OCI-LY3 (cell line): ENCODE data around the gene MTHFR.
"Not testable (repeated sequence)": the region's sequence is repeated elsewhere in the genome, so short reads cannot be mapped to it uniquely, and the experiment has no call there.

Experiments used
- H2AFZ ChIP-seq: fragments of 200-600, 300-600 bp; shearing (Covaris generic); 2 replicates; pipeline ENCODE4 v1.6.0; 2014; ENCODE audit warnings: antibody characterized with exemption, low read depth, low read length
- H3K27ac ChIP-seq: fragments of 200-600, 300-600 bp; sonication (generic); 2 replicates; pipeline ENCODE4 v1.5.1; 2014; ENCODE audit warnings: mild to moderate bottlenecking, low read length, moderate library complexity, mixed read lengths
- H3K27me3 ChIP-seq: fragments of 200-600, 300-600 bp; sonication (generic); 2 replicates; pipeline ENCODE4 v1.6.1; 2014; ENCODE audit warnings: low read depth, low read length, mixed read lengths
- H3K36me3 ChIP-seq: fragments of 200-600, 300-600 bp; sonication (generic); replicated peaks from 2 replicates; pipeline ENCODE3; 2014; ENCODE audit warnings: low read depth, low read length, mixed read lengths
- H3K4me1 ChIP-seq: fragments of 300-600, 200-600 bp; sonication (generic); 2 replicates; pipeline ENCODE4 v1.6.1; 2014; ENCODE audit warnings: low read length, mixed read lengths
- H3K4me2 ChIP-seq: fragments of 200-600, 300-600 bp; sonication (generic); 2 replicates; pipeline ENCODE4 v1.6.1; 2014; ENCODE audit warnings: low read length, mixed read lengths
- H3K4me3 ChIP-seq: fragments of 300-600, 200-600 bp; sonication (generic); 2 replicates; pipeline ENCODE4 v1.5.1; 2014; ENCODE audit warnings: antibody characterized with exemption, mild to moderate bottlenecking, low read length, moderate library complexity
- H3K79me2 ChIP-seq: fragments of 300-600, 200-600 bp; shearing (Covaris generic); 2 replicates; pipeline ENCODE4 v1.6.1; 2014; ENCODE audit warnings: mild to moderate bottlenecking, low read length, mixed read lengths
- H3K9ac ChIP-seq: fragments of 300-600, 200-600 bp; shearing (Covaris generic); 2 replicates; pipeline ENCODE4 v1.6.0; 2014; ENCODE audit warnings: mild to moderate bottlenecking, low read length, moderate library complexity
- H3K9me3 ChIP-seq: fragments of 200-600, 300-600 bp; shearing (Covaris generic); 2 replicates; pipeline ENCODE4 v1.6.1; 2014; ENCODE audit warnings: low read length, mixed read lengths; ENCODE audit not compliant: insufficient read depth
- H4K20me1 ChIP-seq: fragments of 200-600, 300-600 bp; sonication (generic); 2 replicates; pipeline ENCODE4 v1.6.1; 2016; ENCODE audit warnings: low read length, mixed read lengths; ENCODE audit not compliant: insufficient read depth
- EZH2phosphoT487 ChIP-seq: fragments of 200-600 bp; shearing (Covaris generic); IDR thresholded peaks from 2 replicates; pipeline ENCODE4 v1.6.1; 2018; ENCODE audit warnings: antibody characterized with exemption, mixed run types, low read depth
- TF ChIP-seq, protein P1 (sequence below): fragments of 200-600, 300-600 bp; sonication (generic); IDR thresholded peaks from 2 replicates; pipeline ENCODE4 v1.5.1; 2014; ENCODE audit warnings: antibody characterized with exemption, low read length, low read depth

The MTHFR gene

DNA sequence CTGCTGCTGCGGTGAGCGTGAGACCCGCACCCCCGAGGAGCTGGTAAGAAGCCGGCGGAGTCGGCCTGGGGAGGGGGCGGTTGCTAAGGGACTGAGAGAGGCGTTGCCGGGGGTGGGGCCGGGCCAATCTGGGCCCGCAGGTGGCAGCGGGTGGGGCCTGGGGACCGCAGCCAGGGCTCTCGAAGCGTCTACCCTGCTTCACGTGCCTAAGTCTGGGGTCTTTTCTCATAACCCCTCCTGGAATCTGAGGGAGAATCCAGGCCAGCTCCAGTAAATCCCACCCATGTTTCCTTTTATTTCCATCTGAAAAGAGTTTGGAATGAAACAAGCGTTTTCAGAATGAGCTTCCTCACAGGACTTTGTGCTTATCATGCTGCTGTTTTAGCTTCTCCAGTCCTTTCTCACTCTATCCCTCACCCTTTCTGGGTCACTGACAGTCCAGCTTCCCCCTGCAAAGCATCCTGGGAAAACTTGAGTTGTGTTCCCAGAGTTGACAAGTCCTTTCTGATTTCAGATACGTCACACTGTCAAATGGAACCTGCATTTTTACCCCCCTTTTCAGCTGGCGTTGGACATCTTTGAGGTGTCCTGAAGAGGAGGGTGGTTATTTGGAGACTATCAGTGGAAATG, 658 bp upstream of the MTHFR start:
- Histone ChIP-seq H3K27me3 (no peaks in the 10 kb centered on the region), H3K9ac (peak overlapping the region; percentile 87), H3K79me2 (peaks cover 21% of the 10 kb centered on the region), H3K9me3 (no peaks in the 10 kb centered on the region), H3K4me3 (peak overlapping the region; percentile 98), H2AFZ (0 out of 2 replicates have a peak overlapping the region, but pooled peaks have one; percentile 62), H3K4me1 (peaks cover 21% of the 10 kb centered on the region), H3K36me3 (peaks cover 14% of the 10 kb centered on the region), H3K27ac (peak overlapping the region; percentile 61), H4K20me1 (no peaks in the 10 kb centered on the region), H3K4me2 (peak overlapping the region; percentile 91)
- TF ChIP-seq, protein P1, sequence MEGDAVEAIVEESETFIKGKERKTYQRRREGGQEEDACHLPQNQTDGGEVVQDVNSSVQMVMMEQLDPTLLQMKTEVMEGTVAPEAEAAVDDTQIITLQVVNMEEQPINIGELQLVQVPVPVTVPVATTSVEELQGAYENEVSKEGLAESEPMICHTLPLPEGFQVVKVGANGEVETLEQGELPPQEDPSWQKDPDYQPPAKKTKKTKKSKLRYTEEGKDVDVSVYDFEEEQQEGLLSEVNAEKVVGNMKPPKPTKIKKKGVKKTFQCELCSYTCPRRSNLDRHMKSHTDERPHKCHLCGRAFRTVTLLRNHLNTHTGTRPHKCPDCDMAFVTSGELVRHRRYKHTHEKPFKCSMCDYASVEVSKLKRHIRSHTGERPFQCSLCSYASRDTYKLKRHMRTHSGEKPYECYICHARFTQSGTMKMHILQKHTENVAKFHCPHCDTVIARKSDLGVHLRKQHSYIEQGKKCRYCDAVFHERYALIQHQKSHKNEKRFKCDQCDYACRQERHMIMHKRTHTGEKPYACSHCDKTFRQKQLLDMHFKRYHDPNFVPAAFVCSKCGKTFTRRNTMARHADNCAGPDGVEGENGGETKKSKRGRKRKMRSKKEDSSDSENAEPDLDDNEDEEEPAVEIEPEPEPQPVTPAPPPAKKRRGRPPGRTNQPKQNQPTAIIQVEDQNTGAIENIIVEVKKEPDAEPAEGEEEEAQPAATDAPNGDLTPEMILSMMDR, result no peak
- no peak for TF ChIP-seq EZH2phosphoT487

DNA sequence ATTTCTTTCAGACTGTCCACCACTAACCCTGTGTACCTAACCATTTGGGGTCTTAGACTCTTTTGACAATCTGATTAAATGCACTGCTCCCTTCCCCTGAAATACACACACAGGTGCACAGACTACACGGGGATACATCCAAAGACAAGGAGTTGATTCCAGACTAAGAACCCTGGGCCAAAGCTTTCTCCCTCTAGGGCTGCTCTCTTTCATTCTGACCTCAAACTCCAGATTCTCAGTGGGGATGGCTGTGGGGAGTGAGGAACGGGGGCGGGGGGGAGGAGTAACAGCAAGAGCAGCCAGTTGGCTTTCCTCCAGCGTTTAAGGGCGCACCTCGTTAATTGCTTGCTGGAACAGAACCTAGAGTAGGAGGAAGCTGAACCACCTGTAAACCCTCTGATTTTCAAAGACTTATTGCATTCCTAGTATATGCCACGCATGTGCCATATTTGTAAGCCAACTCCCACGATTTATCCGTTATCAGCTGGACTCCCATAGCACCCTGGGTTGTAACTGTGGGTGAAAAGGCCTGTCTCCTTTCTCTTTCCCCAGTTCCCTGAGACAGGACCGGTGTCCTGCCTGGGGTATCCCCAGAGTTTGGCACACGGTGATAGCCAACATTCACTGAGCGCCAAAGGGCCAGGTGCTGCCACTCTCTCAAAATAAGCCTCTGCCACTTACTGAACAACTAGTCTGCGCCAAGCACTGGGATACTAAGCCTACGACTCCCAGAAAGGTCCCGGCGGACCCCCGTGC, 920 bp downstream of the MTHFR start:
- no peak overlapping the region; the same call in 1 of the 2 replicates for H2AFZ ChIP-seq
- H3K36me3 ChIP-seq, result peaks cover 10% of the 10 kb centered on the region

DNA sequence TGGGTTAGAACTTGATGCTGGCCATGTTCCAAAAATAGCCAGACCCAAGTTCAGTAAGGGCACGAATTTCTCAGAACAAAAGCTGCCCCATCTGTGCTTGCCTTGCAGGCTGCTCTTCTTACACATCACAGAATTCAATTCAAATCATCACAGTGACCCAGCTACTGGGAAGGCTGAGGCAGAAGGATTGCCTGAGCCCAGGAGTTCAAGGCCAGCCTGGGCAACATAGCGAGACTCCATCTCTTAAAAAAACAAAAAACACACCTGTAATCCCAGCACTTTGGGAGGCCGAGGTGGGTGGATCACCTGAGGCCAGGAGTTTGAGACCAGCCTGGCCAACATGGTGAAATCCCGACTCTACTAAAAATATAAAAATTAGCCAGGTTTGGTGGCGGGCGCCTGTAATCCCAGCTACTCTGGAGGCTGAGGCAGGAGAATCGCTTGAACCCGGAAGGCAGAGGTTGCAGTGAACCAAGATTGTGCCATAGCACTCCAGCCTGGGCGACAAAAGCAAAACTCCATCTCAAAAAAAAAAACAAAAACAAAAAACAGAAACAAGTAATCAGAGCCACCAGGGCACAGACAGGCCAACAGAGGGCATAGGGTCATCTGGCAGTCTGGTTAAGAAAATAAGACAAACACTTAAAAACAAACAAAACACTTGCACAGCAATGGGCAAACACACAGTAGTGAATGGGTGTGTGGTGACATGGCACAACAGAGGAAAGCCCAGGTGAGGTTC, 1.7 kb downstream of the MTHFR start:
- Histone ChIP-seq H3K79me2 (peaks cover 21% of the 10 kb centered on the region), H3K4me1 (peaks cover 21% of the 10 kb centered on the region), H3K4me2 (peak overlapping the region; percentile 99), H3K9ac (peak overlapping the region; percentile 90; the same call in 1 of the 2 replicates), H3K4me3 (peak overlapping the region; percentile 98)
- not testable (repeated sequence) for H3K27ac ChIP-seq, H3K9me3 ChIP-seq, H3K36me3 ChIP-seq, H2AFZ ChIP-seq, H4K20me1 ChIP-seq, H3K27me3 ChIP-seq

More for the DNA sequence above, 920 bp downstream of the MTHFR start:
- Histone ChIP-seq H3K4me2 (peak overlapping the region; percentile 99), H3K9me3 (no peaks in the 10 kb centered on the region), H4K20me1 (no peaks in the 10 kb centered on the region), H3K27me3 (no peaks in the 10 kb centered on the region), H3K79me2 (peaks cover 21% of the 10 kb centered on the region), H3K4me1 (peaks cover 21% of the 10 kb centered on the region), H3K4me3 (peak overlapping the region; percentile 98), H3K9ac (peak overlapping the region; percentile 90), H3K27ac (peak overlapping the region; percentile 49; the same call in 1 of the 2 replicates)
- TF ChIP-seq, protein P1, result no peak
- no peak for TF ChIP-seq EZH2phosphoT487

DNA sequence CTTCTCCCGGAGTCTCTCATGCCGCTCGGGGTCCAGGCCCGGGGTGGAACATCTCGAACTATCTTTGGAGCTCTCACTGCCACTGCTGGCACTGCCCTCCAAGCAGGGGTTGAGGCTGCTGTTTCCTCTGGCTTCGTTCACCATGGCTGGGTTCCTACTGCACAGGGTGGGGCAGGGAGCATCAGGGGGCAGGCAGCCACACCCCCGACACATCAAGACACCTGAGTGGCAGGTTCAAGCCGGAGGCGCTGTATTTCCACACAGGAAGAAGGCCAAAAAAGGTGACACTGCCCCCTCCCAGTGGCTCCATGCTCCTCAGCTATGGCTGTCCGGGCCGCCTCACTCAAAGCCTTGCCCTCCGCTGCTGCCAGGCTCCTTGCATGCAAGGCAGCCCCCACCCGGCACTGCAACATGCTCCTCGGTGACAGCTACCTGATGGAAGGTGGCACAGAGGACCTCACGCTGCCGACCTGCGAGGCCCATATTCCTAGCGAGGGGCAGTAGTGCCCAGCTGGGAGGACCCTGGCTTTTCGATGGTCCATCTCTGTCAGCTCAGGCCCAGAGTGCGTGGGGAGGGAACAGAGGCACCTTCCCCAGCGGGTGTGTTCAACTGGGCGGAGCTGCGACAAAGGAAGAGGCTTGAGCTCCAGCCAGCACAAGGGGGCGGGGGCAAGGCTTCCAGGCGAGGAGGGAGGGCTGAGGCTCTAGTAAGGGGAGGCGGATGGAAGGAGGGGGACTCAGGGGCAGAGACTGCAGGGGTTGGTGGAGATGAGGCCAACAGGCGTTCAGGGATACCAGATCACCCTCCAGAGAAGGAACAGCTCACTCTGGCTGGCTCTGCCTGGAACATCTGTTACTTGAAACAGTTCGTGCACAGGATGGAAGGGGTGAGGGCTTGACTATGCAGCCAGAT, 2.5 kb downstream of the MTHFR start:
- no peak overlapping the region for H3K9ac ChIP-seq

More for the DNA sequence above, 2.5 kb downstream of the MTHFR start:
- peaks cover 21% of the 10 kb centered on the region for H3K79me2 ChIP-seq
- no peak overlapping the region for H3K27ac ChIP-seq
- no peak overlapping the region for H3K4me3 ChIP-seq
- no peaks in the 10 kb centered on the region for H3K9me3 ChIP-seq
- H3K36me3 ChIP-seq, result peaks cover 10% of the 10 kb centered on the region
- no peak overlapping the region for H2AFZ ChIP-seq
- H3K27me3 ChIP-seq, result no peaks in the 10 kb centered on the region
- H3K4me2 ChIP-seq, result peak overlapping the region; percentile 40
- peaks cover 21% of the 10 kb centered on the region for H3K4me1 ChIP-seq
- H4K20me1 ChIP-seq, result no peaks in the 10 kb centered on the region
- TF ChIP-seq EZH2phosphoT487, result no peak
